NCI-H1694 treated with DMSO at 0.1 percent for 48 hours (cell line): ENCODE measurements around the gene ZMYND10.

Source experiments
- DNase-seq: peaks from one replicate; lab custom pipeline; 2025; lab: John Stamatoyannopoulos, UW

Gene ZMYND10

GRCh38 chr3:50345008-50345407 is 524 bp downstream of the ZMYND10 start:
- DNase-seq: no peak

GRCh38 chr3:50342813-50343633 is 2.5 kb downstream of the ZMYND10 start:
- no peak for DNase-seq

DNA sequence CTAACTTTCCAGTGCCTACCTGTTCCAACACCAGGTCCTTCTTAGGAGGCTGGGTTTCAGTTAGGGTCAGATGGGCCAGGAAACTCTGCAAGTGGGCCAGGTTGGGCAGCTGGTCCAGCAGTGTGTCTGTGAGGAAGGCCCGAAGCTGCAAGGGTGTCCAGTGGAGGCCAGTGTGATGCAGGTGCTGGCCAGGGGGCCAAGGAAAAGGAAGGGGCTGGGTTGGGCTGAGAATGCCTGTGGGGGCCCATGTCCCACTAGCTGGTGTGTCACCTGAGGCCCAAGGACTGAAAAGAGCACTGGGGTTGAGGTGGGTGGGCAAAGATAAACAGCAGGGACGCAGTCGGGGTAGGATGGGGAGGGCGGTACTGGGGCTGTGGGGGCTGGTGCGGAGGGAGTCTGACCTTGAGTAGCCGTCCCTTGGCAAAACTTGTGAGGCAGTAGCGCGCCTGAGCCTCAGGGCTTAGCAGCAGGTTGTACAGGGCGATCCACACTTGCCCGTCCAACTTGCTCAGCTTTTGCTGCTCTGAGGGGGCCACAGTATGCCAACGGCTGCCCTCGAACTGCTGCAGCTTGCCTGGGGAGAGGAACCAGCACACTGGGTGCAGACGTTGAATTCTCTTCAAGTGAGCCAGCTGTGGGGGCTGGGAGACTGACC is 3.4 kb downstream of the ZMYND10 start:
- no peak for DNase-seq

GRCh38 chr3:50341537-50341936 is 4.0 kb downstream of the ZMYND10 start:
- DNase-seq: no peak

- no peak for DNase-seq
These were observed 4.8 kb downstream of the ZMYND10 start, which contains the start of gene RASSF1 for GRCh38 chr3:50340448-50341329. RASSF1 (minus strand) TSS chr3:50340836; CDS start chr3:50340805, 31 bp downstream.

DNA sequence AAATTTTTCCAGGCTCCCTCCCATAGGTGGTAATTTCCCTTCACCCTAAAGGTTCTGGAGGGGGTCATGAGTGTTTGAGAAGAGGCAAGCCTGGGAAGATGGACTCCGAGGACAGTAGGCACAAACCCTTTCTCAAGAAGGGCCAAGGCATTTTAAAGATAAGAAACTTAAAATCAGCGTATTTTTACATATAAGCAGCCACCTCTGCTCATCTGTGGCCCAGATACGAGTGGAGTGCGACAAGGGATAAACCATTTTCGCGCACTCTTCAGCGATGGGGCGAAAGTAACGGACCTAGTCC is 5.4 kb downstream of the ZMYND10 start:
- no peak for DNase-seq

GRCh38 chr3:50339485-50340146 is 5.9 kb downstream of the ZMYND10 start:
- no peak for DNase-seq

GRCh38 chr3:50338965-50339364 is 6.6 kb downstream of the ZMYND10 start:
- DNase-seq: no peak

GRCh38 chr3:50337175-50337861 is 8.2 kb downstream of the ZMYND10 start:
- DNase-seq: peak; percentile 75

DNA sequence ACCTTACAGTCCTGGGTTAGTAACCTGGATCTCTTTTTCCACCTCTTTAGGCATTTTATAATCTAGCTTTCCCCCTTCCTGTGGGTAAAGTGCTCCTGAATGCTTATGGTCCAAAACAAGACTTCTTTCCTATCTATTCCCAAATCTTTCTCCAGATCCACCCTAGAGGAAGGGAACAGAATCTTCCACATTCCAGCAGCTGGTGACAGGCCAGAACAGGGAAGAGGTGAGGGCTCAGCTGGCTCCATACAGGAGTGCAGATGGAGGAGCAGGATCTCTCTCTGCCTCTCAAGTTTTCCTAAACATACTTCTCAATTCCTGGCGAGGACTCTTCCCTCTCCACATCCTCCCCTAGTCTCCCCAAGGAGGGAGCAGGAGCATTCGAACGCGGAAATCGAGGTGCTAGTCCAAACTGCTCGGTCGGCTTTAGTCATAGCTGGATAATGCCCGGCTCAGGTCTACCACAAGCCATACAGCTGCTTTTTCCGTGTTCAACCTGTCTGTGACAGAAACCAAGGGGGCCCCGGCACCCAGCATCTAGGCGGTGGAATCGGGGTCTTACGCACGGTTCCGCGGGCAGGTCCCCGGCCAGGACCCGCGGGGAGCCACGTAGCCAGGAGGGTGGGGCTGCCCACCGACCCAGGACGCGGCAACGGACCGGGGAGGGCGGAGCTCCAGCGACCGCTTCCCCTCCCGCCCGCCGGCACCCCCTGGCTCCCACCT is 8.9 kb downstream of the ZMYND10 start:
- no peak for DNase-seq

GRCh38 chr3:50334339-50335075 is 11.0 kb downstream of the ZMYND10 start:
- no peak for DNase-seq

GRCh38 chr3:50333744-50334328 is 11.7 kb downstream of the ZMYND10 start:
- no peak for DNase-seq

DNA sequence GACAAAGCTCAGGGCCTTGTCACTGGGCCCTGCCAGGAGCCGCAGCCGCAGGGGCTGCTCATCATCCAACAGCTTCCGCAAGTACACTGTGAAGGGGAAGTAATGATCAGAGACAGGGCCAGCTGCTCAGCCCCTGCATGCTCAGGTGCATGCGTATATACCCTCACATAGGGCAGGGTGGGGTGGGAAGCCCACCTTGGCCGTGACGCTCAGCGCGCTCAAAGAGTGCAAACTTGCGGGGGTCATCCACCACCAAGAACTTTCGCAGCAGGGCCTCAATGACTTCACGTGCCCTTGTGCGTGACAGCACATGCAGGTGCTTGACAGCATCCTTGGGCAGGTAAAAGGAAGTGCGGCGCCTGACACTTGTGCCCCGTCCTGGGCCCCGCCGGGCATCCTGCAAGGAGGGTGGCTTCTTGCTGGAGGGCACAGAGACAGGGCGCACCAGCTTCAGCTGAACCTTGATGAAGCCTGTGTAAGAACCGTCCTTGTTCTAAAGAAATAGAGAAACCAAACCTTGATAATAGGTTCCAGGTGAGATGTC is 14.1 kb downstream of the ZMYND10 start:
- DNase-seq: no peak

- DNase-seq: no peak
These were observed 15.2 kb downstream of the ZMYND10 start for GRCh38 chr3:50330330-50330729.

DNA sequence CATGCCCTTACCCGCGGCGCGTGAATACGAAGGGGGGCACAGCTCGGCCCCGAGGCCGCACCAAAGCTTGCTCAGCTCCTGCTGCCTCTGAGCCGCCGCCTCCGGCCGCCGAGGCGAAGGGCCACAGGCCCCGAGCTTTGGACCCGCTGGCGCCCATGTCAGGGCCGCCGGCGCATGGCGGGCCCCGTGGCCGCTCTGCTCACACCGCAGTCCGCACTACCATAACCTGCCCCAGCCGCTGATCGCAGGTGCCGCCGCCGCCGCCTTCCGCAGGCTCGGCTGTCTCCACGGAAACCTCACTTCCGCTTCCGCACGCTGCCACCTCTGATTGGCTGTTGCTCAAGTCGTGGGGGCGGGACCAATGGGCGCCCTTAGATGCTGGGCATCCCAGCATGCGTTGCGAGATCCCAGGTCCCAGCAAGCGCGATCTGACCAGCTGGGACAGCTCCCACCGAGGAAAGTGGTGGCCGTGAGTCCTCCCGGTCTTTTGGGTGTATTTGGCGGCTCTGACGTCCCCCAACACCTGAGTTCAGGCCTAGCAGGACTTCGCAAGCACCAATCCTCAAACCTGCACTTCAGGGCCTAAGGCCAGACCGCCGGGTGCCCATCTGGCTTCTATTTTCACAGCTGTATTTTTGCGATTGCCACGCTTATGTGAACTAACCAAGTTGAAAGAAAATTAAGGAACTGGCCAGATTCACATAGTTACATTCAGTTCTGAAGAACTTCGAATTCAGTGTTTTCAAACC is 17.4 kb downstream of the ZMYND10 start, which contains the start of gene TUSC2:
TSS of gene TUSC2 (minus strand) at position 281 of the 749 bp plus-strand sequence. CDS start at position 157, 124 bp downstream.
- DNase-seq: peak; percentile 61

- DNase-seq: no peak
These were observed 18.4 kb downstream of the ZMYND10 start for GRCh38 chr3:50327129-50327528.

DNA sequence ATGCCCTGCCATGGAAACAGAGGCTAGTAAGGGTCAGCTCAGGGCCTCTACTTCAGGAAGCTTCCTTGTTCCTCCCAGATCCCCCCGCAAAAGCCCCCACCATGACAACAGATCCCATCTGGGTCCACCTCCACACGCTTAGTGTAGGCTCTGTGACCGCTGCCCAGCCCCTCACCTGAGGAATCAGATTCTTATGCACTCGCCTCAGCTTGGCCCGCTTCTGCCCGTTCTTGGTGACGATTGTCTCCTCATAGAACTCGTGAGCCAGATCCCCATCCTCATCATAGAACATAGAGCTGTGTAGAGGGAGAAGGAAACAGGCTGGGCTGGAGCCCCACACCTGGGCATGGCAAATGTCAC is 19.4 kb downstream of the ZMYND10 start:
- no peak for DNase-seq

DNA sequence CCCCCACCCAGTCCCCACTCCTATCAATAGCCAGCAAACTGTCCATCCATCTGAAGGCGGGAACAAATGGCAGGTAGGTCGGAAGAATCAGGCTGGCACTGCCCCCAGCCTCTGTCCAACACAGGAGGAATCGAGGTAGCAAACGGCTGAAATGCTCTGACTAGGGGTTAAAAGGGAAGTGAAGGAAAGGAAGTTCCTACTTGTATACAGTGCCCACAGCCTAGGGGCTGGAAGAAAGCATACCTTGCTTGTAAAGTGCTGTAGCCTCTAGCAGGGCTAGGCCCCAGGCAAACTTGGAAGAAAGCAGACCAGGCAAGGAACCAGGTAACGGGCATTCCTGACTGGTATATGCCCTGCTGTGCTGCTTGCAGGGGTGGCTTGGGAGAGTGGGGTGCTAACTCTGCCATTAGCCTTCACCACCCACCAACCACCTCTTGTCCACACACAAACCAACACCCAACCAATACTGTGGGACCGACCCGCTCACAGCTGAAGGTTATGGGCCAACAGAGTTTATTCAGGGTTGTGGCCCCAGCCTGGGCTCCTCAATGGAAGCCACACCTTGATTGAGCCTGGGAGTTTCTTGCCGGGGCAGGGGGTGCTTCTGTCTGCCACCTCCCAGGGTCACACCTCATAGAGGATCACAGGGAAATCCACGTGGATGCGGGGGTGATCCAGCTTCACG is 19.9 kb downstream of the ZMYND10 start:
- no peak for DNase-seq
